Activated CD8-positive, alpha-beta memory T cell treated with anti-CD3 and anti-CD28 coated beads for 1 hour (primary cell): ENCODE data around the gene CLEC7A.

Experiments
- DNase-seq, 2 donors: peaks; one replicate each; pipeline ENCODE4 v3.0.0-alpha.2; 2020; ENCODE audit warnings: low read depth in 1 of 2; ENCODE audit errors: extremely low read depth in 1 of 2

CLEC7A gene

DNA sequence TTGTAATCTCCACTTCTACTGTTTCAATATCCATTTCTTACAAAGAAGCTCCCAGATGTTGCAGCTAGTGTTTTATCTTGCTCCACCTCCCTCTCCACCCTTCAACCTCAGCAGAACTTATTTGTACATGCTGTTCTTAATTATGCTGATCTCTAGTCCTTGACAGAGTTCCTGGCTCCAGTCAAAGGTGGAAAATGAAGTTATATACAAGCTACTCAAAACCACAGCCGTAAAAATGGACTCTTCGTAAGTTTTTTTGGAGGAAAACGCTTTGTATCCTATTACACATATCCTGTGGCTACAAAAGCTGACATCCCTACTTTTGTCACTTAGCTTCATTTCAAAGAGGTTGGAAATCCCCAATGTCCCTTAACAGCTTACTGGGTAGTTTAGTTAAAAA, 32.5 kb downstream of the CLEC7A start:
- DNase-seq = no peak

DNA sequence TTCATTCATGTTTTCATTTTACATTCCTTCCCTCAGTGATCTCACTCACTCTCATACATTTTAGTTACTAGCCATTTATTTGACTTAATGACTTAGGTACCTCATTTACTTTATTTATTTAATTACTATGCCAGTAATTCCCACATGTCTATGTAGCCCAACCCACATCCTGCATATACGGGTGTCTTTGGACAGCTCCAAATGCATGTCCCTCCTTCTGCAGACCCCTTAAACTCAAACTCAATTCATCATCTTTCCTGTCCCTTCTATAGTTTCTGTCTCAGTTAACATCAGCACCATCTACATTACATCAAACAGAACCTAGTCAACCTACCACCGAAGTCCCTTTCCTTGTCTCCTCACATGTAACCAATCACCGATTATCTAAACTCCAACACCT, 34.0 kb downstream of the CLEC7A start:
- no peak for DNase-seq

DNA sequence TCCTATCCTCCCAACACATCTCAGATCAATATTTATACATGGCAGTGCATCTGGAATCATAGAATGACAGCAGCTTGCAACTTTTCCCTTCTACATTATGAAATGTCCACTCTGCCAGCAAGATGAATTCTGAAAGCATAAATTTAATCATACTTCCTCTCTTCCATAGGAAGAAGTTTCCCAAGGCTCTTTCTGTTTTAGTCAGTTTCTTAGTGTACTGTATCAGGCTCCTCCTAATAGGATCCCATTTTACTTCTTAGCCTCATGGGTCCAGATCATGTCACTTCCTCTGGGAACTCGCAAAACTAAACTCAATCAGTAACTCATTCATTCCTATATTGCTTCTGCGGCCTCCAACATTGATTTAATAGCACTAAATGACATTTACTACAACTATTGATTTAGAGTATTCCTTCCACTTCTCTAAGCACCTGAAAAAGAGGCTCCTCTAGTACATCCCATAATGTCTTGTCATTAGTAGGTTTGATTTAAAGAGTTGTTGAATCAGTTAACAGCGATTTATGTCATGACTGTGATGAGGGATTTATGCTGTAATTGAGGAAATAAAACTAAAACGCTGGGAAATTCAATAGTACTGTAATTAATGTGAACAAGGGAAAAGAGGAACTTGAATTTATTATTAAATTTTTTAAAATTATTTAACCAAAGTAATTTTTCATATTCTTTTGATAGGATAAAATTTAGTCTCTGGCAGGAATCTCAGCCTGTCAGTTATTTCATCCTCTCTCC, 35.2 kb downstream of the CLEC7A start:
- no peak for DNase-seq

DNA sequence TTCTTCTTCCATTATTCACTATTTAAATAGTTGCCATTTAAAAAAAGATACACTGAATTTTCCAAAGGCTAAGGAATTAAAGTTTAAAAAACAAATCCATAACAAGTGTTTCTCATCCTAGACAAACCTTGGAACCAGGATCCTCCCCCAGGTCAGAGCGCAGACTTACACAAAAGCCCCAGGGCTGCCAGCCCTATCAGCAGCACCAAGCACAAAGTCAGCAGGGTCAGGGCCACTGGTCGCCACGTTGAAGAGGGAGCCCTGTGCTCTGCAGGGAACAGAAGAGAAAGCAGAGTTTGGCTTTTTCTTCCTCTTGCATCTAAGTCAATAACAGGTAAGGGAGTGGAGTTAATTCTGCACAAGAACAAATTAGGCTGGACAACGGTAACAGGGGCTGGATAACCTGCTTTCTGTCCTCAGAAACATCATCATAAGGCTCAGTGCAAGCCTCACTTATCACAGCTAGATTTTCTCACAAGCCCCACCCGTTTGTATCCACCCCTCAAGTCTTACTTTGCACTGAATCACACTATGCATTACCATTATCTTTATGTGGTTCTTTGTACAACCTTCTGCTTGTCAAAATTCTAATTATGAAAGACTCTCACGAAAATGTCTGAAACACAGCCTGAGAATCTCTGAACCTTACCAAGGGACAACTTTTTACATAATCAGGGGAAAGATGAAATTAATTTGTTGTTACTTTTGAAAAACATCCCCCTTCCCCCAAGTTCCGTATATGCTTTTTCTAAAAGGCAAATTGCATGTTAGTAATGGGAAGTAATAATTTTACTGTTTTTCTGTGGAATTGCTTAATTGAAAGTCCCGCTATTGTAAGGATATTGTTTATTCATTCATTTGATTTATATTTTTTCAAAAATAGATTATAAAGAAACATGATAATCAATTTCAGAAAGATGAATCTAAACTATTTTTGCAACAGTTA, 40.8 kb downstream of the CLEC7A start:
- no peak for DNase-seq

DNA sequence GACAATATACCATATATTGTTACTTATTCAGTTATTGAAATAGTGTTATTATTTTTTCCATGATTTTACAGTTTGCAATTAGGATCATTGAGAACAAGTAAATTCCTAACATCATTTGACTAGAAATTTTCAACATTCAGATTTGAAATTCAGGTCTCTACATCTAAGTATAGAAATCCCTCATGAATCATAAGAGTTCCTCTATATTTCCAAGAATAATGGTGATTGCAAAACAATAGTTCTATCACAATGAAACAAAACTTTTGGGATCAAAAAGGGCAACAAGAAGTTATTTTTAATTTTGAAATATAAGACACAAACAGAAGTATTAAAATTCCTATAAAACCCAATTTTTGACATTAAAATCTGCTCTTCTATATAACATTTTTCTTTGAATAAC, 42.0 kb downstream of the CLEC7A start:
- DNase-seq = no peak

DNA sequence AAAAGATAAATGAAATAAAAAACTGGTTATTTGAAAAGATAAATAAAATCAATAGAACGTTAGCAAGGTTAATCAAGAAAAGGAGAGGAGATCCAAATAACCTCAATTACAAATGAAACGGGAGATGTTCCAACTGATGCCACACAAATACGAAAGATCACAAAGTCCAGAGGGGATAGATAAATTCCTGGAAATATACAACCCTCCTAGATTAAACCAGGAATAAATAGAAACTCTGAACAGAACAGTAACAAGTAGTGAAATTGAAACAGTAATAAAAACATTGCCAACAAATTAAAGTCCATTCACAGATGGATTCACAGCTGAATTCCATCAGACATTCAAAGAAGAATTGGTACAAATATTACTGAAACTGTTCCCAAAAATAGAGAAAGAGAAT, 43.6 kb downstream of the CLEC7A start:
- DNase-seq = no peak

DNA sequence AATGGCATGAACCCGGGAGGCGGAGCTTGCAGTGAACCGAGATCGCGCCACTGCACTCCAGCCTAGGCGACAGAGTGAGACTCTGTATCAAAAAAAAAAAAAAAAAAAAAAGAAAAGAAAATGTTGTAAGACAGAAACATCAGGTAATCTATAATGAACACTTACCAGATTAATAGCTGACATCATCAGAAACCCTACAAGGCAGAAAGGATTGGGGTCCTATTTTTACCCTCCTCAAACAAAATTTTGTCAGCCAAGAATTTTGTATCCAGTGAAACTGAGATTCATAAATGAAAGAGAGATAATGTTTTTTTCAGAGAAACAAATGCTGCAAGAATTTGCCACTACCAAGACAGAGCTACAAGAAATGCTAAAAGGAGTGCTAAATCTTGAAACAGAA, 45.3 kb downstream of the CLEC7A start:
- DNase-seq = no peak

DNA sequence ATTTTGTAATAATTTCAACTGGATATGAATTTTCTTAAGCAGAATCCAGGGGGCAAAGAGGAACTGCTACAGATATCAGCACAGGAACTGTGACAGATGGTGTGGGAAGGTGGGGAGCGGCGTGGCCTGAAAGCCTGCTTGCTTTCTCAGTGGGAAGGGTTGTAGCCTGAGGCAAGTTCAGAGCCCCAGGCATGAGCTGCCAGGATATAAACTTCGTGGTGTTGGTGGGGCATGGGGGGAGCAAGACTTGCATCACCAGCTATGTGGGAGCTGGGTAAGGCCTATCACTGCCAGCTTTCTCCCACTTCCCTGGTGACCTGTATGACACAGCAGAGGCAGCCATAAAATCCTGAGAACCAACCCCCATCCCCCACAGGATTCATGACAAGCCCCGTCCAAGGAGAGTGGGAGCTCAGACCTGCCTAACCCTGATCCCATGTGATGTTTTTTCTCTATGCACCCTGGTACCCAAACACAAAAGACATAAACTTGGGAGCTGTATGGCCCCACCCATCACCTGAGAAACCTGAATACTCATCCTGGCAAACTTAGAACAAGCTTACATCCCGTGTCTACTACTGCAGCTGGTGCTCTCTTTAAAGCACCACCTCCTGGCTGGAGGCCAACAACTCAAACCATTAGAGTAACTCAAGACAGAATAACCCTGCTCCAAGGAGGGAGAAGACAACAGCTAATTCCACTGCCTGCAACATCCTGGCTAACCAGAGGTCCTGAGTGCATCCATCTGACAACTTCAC, 47.7 kb downstream of the CLEC7A start:
- DNase-seq = no peak

DNA sequence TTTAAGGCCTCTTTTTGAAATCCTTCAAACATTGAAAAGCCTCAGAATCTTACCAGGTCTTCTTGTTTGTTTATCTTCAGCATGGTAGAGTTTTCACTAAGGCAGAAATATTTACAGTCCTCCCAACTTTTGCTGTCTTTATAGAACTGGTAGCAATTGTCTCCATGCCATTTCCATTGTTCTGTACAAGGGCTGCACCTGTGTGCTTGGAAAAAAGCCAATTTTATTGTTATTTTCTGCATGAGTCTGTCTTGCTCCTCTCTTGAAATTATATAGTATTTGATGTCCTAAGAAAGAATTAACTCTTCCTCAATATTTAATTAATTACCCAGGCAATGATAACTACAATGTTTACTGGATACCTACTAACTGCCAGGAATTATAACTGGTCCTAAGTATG, 54.5 kb downstream of the CLEC7A start:
- no peak for DNase-seq

DNA sequence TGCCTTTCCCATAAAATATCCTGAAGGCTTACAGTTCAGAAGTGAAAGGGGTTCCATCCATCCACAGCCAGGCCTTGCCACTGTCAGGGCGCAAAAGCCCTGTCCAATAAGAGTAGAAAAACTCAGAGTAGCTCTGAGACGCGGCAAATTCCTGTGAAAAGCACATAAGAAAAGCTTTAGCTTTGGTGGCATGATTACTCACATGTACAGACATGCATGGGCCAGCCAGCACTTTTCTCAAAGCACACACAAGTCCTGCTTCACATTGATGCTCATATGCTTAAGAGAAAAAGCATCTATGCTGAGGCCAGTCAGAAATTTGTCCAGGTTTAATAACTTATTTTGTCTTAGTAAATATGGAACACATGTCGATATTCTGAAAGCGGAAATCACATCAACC, 56.7 kb downstream of the CLEC7A start:
- no peak for DNase-seq

DNA sequence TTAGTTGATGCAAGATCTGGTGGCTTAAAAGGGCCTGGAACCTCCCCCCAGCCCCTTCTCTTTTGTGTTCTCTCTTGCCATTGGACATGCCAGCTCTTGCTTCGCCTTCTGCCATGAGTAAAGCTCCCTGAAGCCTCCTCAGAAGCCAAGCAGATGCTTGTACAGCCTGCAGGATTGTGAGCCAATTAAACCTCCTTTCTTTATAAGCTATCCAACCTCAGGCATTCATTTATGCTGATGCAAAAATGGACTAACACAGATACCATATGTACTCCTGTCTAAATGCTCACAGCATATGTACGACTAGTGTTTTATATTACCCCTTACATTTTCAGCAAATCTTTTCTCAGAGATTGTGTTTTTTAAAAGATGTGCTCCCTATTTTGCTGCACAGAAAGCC, 57.9 kb downstream of the CLEC7A start:
- no peak for DNase-seq

DNA sequence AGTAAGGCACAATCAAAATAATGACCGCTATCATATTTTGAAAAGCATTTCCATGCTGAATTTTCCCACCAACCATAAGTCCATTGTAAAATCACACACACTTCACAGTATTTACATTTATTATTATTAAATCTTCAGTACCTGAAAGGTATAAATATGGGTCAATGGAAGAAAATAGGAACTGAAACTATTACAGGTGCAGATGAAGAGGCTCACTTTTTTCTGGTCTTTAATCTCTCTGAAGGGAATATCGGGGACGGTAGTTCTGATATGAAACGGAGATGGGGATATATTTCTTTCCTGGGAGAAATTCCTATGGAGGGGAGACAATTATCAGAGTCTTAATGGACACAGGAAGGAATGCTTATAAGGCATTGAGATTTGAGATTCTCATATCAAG, 59.6 kb downstream of the CLEC7A start:
- DNase-seq = no peak

DNA sequence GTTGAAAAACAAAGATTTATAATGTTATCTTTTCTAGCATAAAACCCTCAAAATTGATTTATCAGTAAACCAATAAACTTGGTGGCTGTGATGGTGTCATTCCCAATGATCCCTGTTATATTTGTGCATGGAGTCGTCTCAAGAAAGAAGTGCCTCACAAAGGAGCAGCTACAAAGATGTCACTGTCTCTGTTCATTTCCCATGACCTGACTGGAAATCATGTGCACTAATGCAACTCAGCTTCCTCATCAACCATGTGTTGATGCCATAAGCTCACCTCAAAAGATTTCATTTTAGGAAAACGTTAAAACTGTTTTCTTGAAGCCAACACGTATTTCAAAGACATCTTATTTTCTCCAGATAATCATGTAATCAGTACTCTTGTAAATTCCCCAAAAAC, 60.0 kb downstream of the CLEC7A start:
- no peak for DNase-seq

DNA sequence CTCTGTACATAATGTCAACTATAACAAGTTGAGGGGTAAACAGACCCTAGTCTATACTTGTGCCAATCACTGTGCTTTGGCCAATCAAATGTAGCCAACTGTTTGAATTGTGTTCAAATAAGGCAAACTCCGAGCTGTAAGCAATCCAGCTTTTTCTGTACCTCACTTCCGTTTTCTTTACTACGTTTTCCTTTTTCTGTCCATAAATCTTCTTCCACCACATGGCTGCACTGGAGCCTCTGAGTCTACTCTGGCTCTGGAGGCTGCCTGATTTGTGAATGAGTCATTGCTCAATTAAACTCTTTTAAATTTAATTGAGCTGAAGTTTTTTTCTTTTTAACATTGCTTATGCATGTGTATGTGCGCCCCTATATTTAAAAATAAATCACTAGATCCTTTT, 60.9 kb downstream of the CLEC7A start:
- DNase-seq = no peak

DNA sequence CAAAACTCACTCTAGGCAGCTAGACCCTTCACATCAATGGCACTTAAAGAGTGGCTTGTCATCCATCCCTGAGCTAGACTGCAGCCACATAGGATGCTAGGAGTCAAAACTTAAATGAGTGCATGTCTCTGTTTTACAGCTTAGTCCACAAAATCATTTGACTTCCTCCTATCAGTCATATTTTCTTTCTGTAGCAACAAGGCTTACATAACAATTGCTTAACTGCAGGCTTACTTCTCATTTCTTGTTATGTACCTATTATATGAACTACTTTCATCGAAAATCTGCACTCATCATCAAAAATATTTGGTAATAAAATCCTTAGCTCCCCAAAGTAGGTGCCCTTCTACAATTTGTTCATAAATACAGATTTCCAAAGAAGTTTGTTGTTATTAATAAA, 61.4 kb downstream of the CLEC7A start:
- DNase-seq = no peak

DNA sequence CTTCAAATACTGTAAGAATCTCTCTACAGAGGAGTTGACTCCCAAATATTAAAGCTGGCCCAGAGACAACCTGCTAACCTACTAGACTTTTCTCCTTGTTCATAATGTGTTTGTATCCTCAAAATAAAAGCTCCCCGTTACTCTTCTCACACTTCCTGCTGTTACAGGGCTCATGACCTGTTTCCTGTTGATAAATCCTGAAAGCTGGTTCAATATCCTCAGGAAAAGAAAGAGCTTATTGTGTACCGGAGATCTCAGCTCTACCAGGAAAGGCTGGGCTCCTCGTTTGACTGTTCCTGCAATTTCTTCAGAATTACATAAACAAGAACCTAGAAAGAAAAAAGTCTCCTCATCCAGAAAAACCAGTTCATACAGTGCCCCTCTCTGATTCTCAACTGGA, 62.1 kb downstream of the CLEC7A start:
- no peak for DNase-seq

DNA sequence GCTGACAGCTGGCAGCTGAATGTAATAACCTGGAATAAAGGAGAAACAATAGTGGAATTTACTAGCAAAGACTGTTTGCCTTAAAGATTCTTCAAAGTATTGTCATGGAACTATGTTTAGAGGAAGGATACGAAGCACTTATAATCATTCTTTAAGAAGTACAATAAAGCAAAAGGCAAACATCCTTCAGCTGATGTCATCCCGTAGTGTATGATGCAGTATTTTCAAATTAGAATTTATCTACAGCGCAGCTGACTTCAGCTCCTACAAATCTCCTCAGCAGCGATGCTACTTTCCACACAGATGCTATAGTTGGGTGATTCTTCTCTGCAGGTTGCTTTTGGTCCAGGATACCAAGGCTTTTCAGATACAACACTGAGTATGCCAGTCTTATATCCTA, 62.7 kb downstream of the CLEC7A start:
- no peak for DNase-seq
